ENCODE data around the gene COL4A2.

Gene COL4A2

DNA sequence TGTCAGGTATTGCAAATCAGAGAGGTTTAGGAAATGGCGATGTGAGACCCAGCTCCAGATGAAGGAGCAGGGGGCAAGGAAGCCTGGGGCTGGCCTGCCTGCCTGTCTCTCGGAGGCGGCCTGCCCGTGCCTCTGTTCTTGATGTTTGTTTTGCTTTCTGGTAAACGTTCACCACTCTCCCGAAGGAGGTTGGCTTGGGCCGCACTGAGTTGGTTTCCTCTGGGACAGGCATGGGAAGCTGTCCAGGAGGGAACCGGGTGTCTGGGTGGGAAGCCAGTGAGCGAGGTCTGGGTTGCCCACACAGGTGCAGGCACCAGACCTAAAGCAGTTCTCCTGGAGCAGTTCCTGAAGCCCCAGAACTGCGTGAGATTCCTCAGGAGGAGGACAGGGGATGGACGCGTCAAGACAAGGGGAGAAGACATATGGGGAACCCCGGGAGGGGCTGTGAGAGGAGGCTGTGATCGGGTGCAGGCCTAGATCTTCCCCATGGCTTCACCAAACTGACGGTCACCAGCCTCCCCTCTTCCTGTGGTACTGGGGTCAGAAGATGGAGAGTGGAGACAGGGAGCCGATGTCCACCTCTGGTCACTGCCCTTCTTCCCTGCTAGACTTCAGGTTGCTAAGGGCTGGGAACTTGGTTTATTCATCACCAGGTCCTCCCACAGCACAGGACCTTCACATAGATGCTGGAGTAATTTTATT is 15.2 kb downstream of the COL4A2 start:
- no peak for DNase-seq (ENCODE audit: low read depth)

DNA sequence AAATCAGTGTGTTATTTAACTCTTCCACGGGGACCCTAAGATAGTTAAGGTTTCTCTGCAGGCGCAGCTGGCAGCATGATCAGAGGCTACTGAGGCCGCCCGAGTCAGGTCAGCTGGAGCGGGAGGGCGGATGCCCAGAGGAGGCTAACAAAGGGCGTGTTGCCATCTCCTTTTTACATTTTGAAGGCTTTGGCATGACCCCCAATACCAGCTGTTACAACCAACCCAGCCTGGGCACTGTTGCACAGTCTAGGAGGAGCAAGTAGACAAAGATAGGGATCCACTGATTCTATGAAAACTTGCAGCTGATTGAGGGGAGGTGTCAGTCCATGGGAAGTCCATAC is 15.7 kb downstream of the COL4A2 start:
- no peak for DNase-seq (ENCODE audit: low read depth)

GRCh38 chr13:110323172-110323891 is 16.2 kb downstream of the COL4A2 start:
- no peak for DNase-seq (ENCODE audit: low read depth)

DNA sequence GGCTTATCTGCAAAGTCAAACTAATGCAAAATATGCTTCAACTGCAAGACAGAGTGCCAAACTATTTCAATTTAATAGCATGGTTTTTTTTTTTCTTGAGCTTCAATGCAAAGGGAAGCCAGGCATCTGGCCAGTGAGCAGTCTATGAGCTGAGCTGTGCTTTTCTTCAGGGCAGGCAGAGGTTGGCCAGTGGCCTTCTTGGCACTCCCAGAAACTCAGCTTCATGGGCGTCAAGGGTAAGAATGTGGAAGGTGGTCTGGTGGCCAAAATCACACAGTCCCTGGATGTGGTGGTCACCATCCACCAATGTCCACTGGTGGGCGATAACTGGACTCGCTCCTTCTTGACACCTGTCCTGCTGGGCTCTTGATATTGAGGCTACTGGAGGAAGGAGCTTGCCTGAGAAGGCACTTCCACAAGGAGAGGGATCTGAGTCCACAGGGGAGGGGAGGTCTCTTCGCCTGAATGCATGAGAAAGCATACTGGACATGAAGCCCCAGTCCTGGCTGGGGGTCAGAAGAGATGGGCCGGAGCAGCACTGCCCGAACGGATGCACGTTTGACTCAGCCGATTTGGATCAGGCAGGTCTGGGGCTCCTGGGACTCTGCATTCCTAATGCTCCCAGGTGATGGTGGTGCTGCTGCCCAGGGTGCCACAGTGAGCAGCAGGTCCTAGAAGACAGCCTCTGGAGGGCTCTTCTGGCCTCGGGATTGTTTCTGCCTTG is 17.1 kb downstream of the COL4A2 start:
- no peak for DNase-seq (ENCODE audit: low read depth)

- DNase-seq (ENCODE audit: low read depth) = no peak
Observed at GRCh38 chr13:110326263-110326904, 19.3 kb downstream of the COL4A2 start.

GRCh38 chr13:110327051-110327721 is 20.1 kb downstream of the COL4A2 start:
- DNase-seq (ENCODE audit: low read depth) = no peak

DNA sequence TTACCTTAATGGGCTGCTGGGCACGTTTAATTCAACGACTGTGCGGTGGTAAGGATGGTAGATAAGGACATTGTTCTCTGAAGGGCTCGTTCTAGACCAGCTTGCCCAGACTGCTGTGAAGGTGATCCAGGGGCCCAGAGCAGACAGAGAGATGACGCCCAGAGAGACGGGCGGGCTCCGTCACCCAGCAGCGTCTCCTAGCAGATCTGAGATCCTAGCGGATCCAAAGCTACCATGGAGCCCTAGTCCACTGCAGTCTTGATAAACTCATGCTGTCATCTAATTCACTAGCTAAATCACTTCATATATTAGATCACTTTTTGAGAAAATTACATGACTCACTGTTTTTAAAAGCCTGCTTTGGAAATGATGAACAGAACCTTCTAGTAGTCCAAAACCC is 21.5 kb downstream of the COL4A2 start:
- no peak for DNase-seq (ENCODE audit: low read depth)

DNA sequence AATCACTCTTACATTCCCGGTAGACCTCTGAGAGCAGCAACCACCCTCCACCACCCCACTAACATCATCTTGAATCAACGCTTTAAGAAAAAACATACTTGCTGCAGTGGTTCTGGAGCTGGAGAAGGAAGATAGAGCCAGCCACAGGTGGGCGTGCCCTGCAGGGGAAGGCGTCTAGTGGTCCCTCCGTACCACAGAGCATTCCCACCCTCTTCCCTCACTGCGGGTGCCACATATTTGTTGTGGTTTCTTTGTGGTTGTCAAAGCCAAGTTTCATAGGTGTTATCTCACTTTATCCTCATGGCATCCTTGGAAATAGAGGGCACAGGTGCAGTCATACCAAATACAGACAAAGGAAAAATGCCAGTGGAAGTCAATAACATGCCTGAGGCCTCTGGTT is 22.2 kb downstream of the COL4A2 start:
- no peak for DNase-seq (ENCODE audit: low read depth)

GRCh38 chr13:110329798-110330461 is 22.8 kb downstream of the COL4A2 start:
- DNase-seq (ENCODE audit: low read depth) = no peak

- DNase-seq (ENCODE audit: low read depth) = no peak
Observed at GRCh38 chr13:110330491-110331011, 23.5 kb downstream of the COL4A2 start.

DNA sequence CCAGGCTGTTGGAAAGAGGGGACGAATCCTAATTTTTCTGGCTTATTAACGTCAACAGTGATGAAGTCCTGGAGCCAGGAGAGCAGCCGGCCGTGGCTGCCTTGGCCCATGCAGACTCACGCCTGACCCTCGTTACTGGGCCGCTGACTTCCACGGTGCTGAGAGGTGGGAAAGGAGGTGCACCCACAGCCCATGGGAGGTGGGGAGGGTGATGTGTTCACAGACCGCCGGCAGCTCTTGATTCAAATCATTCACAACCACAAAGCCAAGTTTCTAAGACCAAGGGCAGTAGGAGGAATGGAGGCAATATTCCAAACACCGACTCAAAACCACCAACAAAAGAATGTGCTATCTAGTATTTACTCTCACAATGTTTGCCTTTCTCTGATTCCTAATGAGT is 24.3 kb downstream of the COL4A2 start:
- no peak for DNase-seq (ENCODE audit: low read depth)

DNA sequence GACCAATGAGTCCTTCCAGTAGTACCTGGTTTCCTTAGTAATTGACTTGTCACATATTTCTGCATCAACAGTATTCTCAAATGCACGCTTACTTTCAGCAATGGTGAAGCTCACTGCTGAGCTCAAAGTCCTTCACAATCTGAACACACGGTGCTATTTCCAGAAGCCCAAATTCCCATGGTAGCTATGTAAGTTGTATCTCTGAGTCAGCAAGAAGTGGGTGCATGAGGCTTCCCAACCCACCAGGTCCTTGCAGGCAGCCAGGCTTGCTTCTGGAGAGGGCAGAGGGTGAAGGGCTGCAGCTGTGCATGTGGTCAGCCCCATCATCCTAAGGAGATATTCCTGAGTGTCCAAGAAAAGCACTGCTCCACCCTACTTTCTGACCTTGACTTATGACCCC is 25.7 kb downstream of the COL4A2 start:
- DNase-seq (ENCODE audit: low read depth) = no peak

GRCh38 chr13:110333837-110334236 is 26.8 kb downstream of the COL4A2 start:
- no peak for DNase-seq (ENCODE audit: low read depth)

- DNase-seq (ENCODE audit: low read depth) = no peak
Observed at GRCh38 chr13:110334256-110334655, 27.2 kb downstream of the COL4A2 start.

GRCh38 chr13:110334841-110335490 is 27.9 kb downstream of the COL4A2 start:
- no peak for DNase-seq (ENCODE audit: low read depth)

DNA sequence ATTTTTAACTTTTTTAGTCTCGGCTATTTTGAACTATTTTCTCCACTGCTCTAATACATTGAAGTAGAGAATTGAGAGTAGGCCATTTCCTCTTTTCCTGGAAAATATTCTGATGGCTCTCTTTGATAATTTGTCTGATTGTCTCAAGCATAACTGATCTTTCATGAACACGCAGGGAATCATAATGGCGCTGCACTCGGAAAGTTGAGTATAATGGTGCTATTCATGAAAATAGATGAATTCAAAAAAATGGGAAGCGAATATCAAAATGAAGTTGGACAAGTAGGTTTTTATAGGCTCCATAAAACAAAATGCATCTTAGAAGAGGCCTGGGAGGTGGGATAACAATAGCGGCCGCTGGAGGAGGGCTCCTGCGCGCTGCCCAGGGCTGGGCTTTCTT is 29.0 kb downstream of the COL4A2 start:
- DNase-seq (ENCODE audit: low read depth) = no peak

GRCh38 chr13:110336681-110337080 is 29.6 kb downstream of the COL4A2 start:
- DNase-seq (ENCODE audit: low read depth) = no peak

- no peak for DNase-seq (ENCODE audit: low read depth)
Observed at GRCh38 chr13:110337247-110337646, 30.2 kb downstream of the COL4A2 start.

GRCh38 chr13:110338441-110339101 is 31.5 kb downstream of the COL4A2 start:
- DNase-seq (ENCODE audit: low read depth) = no peak

GRCh38 chr13:110339263-110339662 is 32.2 kb downstream of the COL4A2 start:
- no peak for DNase-seq (ENCODE audit: low read depth)

All from activated T-cell treated with anti-CD3 and anti-CD28 coated beads for 24 hours (primary cell).